Left lung (tissue), 10 donors: ENCODE measurements around the gene KIF26B. TPM values are rescaled to one million over a fixed set of nuclear protein-coding genes. Genes with fewer than 3 reads are reported as not detected.

Experiments
- ATAC-seq: fragments of 200-7000 bp; cut with Tn5 transposase; one replicate; pipeline ENCODE4 v1.9.1; 2020; ENCODE audit warnings: moderate library complexity
- DNase-seq, 4 donors: peaks; one replicate each; pipeline ENCODE4 v3.0.0-alpha.2; 2013 to 2020
- H3K27ac ChIP-seq, 2 donors: fragments of 200-600 bp; sonication (generic) in 1 of 2; one replicate each; pipeline versions ENCODE4 v1.5.0 to v1.8.0; 2020 to 2021
- H3K27me3 ChIP-seq, 2 donors: fragments of 200-600 bp; sonication (generic) in 1 of 2; one replicate each; pipeline versions ENCODE4 v1.5.0 to v1.8.0; 2020 to 2021
- H3K36me3 ChIP-seq, 2 donors: fragments of 200-600 bp; sonication (generic) in 1 of 2; one replicate each; pipeline versions ENCODE4 v1.5.0 to v1.8.0; 2020 to 2021
- H3K4me1 ChIP-seq, 2 donors: fragments of 200-600 bp; one replicate each; pipeline ENCODE4 v1.8.0; 2021
- H3K4me3 ChIP-seq, 2 donors: fragments of 200-600 bp; sonication (generic) in 1 of 2; one replicate each; pipeline versions ENCODE4 v1.5.0 to v1.8.0; 2020 to 2021; ENCODE audit warnings: mild to moderate bottlenecking in 1 of 2
- H3K9me3 ChIP-seq, 2 donors: fragments of 200-600 bp; sonication (generic) in 1 of 2; one replicate each; pipeline versions ENCODE4 v1.5.0 to v1.8.0; 2020 to 2021
- intact Hi-C, 2 donors: fragments of 100-400 bp; cut with DNase I; formaldehyde crosslinking; loops; one replicate each; pipeline versions ENCODE4 v1.11.2 to v1.14.2; 2022
- polyA plus RNA-seq, 6 donors: library from polyadenylated mRNA; unstranded; fragments of 120-200 nt; gene quantifications; one replicate each; pipeline ENCODE4 v1.2.1, GENCODE V29; 2013; ENCODE audit not compliant: insufficient read length in 6 of 6
- total RNA-seq, 2 donors: library from RNA; stranded (reverse); fragmentation: NEBNext Ultra II Directional; extraction: Animal tissue kit (Norgen Biotek cat#: 25700); gene quantifications; one replicate each; pipeline ENCODE4 v1.2.1, GENCODE V29; 2021
- TF ChIP-seq, protein P1 (sequence below), 2 donors: fragments of 200-600 bp; sonication (generic) in 1 of 2; IDR thresholded peaks; one replicate each; pipeline versions ENCODE4 v1.5.0 to v1.8.0; 2021; ENCODE audit warnings: antibody characterized with exemption in 2 of 2
- donor health status: DM: no; HTN: yes; CAD: no.
- donor health status: DM: no; HTN: no; CAD: no.

Gene KIF26B
- total and polyA plus RNA-seq, 8 donors = 3.9 to 28.3 (median 6.5) TPM

DNA sequence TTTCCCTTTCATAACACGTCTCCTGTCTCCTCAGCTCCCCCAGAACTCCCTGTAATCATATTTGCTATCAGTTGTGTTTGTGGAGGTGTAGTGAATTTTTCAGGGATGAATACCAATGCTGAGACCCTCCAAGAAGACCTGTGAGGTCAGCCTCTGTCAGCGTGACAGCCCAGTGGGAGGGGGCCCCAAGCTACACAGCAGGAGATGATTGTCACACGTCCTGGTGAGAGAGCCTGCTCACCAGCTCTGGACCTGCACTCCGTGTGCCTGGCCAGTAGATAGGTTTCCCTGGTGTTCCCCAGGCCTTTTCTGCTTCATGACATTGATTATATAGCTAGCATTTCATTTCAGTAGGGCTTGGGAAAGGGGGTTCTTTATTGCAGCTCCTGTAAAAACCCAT is 421.5 kb downstream of the KIF26B start:
- H3K36me3 ChIP-seq = no peaks in the 10 kb centered on the region
- H3K4me1 ChIP-seq = no peaks in the 10 kb centered on the region
- TF ChIP-seq, protein P1, sequence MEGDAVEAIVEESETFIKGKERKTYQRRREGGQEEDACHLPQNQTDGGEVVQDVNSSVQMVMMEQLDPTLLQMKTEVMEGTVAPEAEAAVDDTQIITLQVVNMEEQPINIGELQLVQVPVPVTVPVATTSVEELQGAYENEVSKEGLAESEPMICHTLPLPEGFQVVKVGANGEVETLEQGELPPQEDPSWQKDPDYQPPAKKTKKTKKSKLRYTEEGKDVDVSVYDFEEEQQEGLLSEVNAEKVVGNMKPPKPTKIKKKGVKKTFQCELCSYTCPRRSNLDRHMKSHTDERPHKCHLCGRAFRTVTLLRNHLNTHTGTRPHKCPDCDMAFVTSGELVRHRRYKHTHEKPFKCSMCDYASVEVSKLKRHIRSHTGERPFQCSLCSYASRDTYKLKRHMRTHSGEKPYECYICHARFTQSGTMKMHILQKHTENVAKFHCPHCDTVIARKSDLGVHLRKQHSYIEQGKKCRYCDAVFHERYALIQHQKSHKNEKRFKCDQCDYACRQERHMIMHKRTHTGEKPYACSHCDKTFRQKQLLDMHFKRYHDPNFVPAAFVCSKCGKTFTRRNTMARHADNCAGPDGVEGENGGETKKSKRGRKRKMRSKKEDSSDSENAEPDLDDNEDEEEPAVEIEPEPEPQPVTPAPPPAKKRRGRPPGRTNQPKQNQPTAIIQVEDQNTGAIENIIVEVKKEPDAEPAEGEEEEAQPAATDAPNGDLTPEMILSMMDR (IDR thresholded peaks at IDR 0.05) = no peak
- no peak overlapping the region for H3K27ac ChIP-seq
- H3K27me3 ChIP-seq = no peaks in the 10 kb centered on the region
- H3K4me3 ChIP-seq = no peak overlapping the region
- no peaks in the 10 kb centered on the region for H3K9me3 ChIP-seq
- no peak for ATAC-seq
- no peak for DNase-seq
- intact Hi-C loops = no loop called here

DNA sequence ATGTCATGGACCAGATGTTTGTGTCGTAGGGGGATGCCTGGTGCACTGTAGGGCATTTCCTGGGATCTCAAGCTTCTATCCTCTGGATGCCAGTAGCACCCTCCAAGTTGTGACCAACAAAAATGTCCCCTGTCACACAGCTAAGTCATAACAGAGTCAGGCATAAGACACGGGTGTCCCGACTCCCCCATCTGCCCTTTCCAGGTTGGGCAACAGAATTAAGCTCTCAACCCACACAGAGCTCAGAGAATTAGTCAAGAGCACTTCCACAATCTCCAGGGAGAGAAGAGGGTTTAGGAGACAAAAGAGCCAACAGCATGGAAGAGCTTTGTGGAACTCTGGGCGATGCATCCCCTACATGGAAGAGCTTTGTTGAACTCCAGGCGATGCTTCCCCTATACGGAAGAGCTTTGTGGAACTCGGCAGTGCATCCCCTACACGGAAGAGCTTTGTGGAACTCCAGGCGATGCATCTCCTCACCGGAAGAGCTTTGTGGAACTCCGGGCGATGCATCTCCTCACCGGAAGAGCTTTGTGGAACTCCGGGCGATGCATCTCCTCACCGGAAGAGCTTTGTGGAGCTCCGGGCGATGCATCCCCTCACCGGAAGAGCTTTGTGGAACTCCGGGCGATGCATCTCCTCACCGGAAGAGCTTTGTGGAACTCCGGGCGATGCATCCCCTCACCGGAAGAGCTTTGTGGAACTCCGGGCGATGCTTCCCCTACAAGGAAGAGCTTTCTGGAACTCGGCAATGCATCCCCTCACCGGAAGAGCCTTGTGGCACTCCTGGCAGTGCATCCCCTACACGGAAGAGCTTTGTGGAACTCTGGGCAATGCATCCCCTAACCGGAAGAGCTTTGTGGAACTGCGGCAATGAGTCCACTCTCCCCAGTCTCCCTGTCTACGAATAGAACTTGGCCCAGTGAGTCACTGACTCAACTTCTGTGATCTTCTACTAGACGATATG is 422.7 kb downstream of the KIF26B start:
- H3K9me3 ChIP-seq = no peaks in the 10 kb centered on the region
- H3K27me3 ChIP-seq = no peaks in the 10 kb centered on the region
- no peaks in the 10 kb centered on the region for H3K36me3 ChIP-seq
- H3K4me1 ChIP-seq = no peaks in the 10 kb centered on the region
- no peak for ATAC-seq
- no peak overlapping the region for H3K4me3 ChIP-seq
- H3K27ac ChIP-seq = no peak overlapping the region
- no peak for DNase-seq
- TF ChIP-seq, protein P1 (IDR thresholded peaks at IDR 0.05) = no peak
- intact Hi-C loops = no loop called here

DNA sequence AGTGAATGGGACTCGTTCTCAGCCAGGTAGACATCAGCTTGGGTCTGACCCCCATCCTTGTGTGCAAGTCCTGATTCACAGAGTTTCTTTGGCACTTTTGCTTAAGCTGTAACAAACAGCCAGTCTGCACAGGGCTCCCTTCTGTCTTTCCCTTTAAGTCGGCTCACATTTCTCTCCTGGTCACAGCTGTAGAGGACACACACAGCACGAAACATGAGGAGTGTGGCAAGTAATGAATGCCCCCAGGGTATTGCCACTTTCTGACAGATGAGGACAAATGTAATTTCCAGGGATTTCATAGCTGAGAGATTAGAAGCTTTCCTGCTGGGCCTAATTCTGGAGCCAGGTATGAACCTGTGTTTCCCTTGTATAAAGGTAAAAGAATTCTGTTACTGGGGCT is 423.5 kb downstream of the KIF26B start:
- H3K27ac ChIP-seq = no peak overlapping the region
- no peak for ATAC-seq
- no peak overlapping the region for H3K4me3 ChIP-seq
- H3K36me3 ChIP-seq = no peaks in the 10 kb centered on the region
- no peak for DNase-seq
- H3K9me3 ChIP-seq = no peaks in the 10 kb centered on the region
- H3K4me1 ChIP-seq = no peaks in the 10 kb centered on the region
- intact Hi-C loops = no loop called here
- no peaks in the 10 kb centered on the region for H3K27me3 ChIP-seq
- TF ChIP-seq, protein P1 (IDR thresholded peaks at IDR 0.05) = no peak

DNA sequence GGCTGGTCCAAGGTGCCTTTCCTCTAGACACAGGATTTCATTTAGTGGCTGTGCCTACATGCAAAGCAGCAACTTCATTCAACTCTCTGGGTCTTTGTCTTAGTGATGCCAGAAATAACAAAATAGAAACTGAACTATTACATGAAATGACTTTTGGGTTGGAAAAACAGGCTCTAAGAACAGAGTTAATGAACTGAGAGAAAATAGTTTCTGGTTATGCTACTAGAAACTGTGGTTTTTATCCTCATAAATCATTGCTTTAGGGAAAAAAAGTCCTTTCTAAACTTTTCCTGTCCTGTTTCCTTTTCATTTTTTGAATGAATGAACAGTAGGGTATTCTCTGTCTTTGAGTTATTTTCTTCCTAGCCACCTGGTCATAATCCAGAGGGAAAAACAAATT is 424.0 kb downstream of the KIF26B start:
- H3K4me3 ChIP-seq = no peak overlapping the region
- H3K9me3 ChIP-seq = no peaks in the 10 kb centered on the region
- H3K27me3 ChIP-seq = no peaks in the 10 kb centered on the region
- ATAC-seq = no peak
- DNase-seq = no peak
- no peaks in the 10 kb centered on the region for H3K36me3 ChIP-seq
- H3K27ac ChIP-seq = no peak overlapping the region
- intact Hi-C loops = no loop called here
- no peaks in the 10 kb centered on the region for H3K4me1 ChIP-seq
- TF ChIP-seq, protein P1 (IDR thresholded peaks at IDR 0.05) = no peak

DNA sequence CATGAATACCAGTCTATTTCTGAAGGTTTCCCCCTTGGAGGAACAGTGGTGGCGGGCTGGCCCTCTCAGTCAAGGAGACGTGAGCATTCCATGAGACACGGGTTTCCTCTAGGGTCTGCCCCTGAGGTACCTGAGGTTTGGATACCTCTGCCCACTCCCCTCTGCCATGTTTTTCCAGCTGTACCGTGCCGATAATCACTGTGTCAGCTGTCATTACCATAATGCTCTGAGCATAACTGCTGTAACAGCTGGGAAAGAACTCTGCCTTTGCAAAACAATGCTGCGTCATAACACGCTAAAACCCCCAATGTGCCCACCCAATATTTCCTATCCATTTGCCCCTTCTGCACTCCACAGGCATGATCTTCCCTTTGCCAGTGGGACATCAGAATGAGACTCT is 425.1 kb downstream of the KIF26B start:
- TF ChIP-seq, protein P1 (IDR thresholded peaks at IDR 0.05) = no peak
- no peak for ATAC-seq
- Histone ChIP-seq H3K4me1 (no peaks in the 10 kb centered on the region), H3K27ac (no peak overlapping the region), H3K9me3 (no peaks in the 10 kb centered on the region), H3K27me3 (no peaks in the 10 kb centered on the region), H3K4me3 (no peak overlapping the region), H3K36me3 (no peaks in the 10 kb centered on the region)
- intact Hi-C loops = no loop called here
- no peak for DNase-seq
